Subcutaneous adipose tissue (tissue), 4 donors: ENCODE results near the gene TMEM163. TPM values are rescaled to one million over a fixed set of nuclear protein-coding genes. Genes with fewer than 3 reads are reported as not detected.

Source experiments
- total RNA-seq, 4 donors: library from RNA; depleted of rRNA; stranded (reverse); fragments of >200 nt; gene quantifications; one replicate each; pipeline ENCODE4 v1.1.0, GENCODE V29; 2016
- TF ChIP-seq, protein P1 (sequence below): fragments of 450-650 bp; IDR thresholded peaks from one replicate; pipeline ENCODE4 v1.5.1; 2016; ENCODE audit warnings: low read depth, mild to moderate bottlenecking, control low read depth, antibody characterized with exemption, moderate library complexity

TMEM163 gene
- total RNA-seq, 4 donors from 2014 or later: 0.16 to 3.2 TPM; not detected in 2

DNA sequence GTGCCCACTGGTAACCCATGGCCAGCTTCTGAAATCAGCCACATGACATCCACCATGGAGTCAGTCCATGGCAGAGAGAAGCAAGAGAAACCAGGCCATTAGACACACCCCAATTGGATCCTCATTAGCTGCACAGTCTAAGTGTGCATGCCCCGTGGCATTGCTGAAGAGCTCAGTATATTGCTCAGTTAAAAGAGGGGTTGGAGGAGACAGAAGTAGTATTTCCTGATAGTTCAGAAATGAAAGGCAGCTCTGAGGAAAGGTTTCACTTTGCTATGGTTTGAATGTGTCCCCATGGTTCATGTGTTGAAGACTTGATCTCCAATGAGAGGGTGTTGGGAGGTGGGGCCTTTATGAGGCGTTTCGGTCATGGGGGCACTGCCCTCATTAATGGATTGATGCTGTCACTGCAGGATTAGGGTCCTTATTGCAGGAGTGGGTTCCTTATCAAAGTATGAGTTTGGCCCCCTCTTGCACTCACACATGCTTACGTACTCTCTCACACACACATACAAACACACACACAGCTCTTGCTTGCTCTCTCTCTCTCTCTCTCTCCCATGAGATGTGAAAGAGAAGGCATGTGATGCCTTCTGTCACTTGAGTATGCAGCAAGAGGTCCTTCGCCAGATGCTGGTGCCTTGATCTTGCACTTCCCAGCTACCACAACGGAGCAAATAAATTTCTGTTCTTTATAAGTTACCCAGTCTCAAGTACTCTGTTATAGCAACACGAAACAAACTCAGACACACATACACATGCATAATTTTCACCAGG, 58.0 kb downstream of the TMEM163 start:
- TF ChIP-seq, protein P1, sequence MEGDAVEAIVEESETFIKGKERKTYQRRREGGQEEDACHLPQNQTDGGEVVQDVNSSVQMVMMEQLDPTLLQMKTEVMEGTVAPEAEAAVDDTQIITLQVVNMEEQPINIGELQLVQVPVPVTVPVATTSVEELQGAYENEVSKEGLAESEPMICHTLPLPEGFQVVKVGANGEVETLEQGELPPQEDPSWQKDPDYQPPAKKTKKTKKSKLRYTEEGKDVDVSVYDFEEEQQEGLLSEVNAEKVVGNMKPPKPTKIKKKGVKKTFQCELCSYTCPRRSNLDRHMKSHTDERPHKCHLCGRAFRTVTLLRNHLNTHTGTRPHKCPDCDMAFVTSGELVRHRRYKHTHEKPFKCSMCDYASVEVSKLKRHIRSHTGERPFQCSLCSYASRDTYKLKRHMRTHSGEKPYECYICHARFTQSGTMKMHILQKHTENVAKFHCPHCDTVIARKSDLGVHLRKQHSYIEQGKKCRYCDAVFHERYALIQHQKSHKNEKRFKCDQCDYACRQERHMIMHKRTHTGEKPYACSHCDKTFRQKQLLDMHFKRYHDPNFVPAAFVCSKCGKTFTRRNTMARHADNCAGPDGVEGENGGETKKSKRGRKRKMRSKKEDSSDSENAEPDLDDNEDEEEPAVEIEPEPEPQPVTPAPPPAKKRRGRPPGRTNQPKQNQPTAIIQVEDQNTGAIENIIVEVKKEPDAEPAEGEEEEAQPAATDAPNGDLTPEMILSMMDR: no peak

DNA sequence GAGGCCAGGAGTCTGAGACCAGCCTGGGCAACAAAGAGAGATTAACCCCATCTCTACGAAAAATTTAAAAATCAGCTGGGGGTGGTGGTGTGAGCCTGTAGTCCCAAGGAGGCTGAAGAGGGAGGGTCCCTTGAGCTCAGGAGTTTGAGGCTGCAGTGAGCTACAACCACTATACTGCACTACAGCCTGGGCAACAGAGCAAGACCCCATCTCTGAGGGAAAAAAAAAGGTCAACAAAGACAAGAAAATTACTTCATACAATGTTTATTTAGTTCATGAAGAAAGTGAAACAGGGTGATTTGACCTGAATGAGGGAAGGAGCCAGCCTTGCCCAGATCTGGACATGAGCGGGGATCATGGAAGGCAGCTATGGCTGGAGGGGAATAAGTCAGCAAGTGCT, 59.1 kb downstream of the TMEM163 start:
- TF ChIP-seq, protein P1: no peak

DNA sequence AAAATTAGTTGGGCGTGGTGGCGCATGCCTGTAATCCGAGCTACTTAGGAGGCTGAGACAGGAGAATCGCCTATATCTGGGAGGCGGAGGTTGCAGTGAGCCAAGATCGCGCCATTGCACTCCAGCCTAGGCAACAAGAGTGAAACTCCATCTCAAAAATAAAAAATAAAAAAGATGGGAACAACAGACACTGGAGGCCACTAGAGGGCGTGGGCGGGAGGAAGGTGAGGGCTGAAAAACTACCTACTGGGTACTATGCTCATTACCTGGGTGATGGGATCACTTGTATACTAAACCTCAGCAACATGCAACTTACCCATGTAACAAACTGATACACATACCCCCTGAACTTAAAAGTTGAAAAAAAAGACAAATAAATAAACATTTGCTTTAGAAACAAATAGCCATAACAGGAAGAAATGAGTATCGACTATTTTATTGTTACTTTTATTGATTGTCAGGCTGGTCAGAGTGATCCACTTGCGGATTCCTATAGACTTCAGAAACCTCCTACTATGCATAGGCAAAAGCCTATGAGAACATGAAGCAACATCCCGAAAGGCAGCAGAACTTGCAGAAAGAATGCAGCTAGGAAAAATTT, 61.0 kb downstream of the TMEM163 start:
- TF ChIP-seq, protein P1: no peak

DNA sequence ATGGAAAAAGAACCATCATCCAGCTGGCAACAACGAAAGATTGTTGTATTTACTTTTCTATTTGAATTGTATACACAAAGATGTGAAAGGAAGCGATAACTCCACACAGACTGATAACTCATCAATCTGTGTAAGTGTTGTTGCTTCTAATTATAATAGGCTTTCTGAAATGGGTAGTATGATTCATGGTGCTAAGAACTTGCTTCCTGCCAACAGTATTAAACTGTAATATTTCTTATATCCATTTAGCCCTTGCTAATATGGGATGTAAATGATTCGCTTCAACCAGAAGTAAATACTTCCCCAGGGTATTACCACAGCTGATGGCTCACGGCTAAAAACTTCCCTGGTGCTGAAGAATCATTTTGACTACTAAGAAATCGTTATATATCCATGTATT, 70.2 kb downstream of the TMEM163 start:
- TF ChIP-seq, protein P1: no peak

DNA sequence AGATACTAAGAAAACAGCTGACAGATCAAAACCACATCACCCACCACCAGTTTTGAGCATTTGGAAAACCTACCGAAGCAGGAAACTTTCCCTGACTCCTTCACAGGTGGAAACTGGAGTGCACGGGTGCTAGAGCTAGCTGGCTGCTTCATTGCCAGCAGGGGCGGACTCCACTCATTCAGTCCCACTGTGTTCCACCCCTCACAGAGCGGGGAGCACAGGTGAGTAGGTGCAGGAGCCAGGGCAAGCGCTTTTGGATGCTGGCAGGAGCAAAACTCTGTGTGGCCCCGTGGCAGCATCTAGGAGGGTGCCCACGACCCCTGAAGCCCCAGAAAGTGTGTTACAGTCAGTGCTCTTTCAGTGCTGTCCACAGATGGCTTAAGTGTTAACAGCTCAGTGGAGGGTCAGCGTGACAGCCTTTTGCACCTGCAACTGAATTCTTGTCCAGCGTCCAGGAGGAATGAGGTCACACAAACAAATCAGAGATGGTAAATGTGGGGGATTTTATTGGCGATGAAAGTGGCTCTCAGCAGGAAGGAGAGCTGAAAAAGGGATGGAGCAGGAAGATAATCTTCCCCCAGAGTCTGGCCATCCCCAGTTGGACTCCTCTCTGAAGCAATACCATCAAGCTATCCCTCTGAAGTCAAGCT, 71.1 kb downstream of the TMEM163 start:
- TF ChIP-seq, protein P1: no peak

DNA sequence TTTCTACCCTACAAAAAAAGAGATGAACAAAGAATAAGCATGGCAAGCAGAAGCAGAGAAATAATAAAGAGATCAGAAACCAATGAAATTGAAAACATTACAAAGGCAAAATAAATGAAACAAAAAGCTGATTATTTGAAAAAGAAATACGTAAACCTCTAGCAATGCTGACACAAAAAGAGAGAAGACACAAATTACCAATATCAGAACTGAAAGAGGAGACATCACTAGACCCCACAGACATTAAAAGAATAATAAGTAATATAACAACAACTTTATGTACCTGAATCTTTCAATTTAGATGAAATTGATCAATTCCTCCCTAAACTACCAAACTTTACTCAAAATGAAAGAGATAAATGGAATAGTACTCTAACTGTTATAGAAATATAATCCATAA, 75.9 kb downstream of the TMEM163 start:
- TF ChIP-seq, protein P1: no peak

DNA sequence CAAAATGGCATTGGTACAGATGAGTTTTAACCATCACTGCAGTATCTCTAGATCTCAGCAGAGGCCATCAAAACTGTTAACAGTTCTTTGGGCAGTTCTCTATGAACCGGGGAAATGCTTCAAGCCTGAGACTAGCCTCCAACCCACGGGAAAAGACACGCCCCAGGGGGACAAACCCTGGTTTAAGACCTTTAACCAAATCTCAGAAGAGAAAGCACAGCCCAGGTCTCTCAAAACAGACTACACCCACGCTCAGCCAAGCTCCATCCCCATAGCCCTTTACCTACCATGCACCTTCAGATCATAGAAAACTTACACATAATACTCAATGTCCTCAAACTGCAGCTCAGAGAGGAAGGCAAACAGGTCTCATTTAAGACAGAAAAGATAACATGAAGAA, 78.3 kb downstream of the TMEM163 start:
- TF ChIP-seq, protein P1: no peak
